ENCODE data around the gene KMT5C. TPM values are rescaled to one million over a fixed set of nuclear protein-coding genes. Genes with fewer than 3 reads are reported as not detected.

The KMT5C gene
- total RNA-seq, 1 experiment from 2014 or later, result 63.1 TPM

GRCh38 chr19:55376241-55376933, 36.7 kb downstream of the KMT5C start, which contains the start of gene TMEM190:
TMEM190 (plus strand) TSS chr19:55376826; CDS start chr19:55376854, 28 bp downstream.
- CTCF ChIA-PET, result interaction anchor here (0.7 to 1.4 kb wide), 6 partner anchors 8 to 127 kb away, joined by 3 to 5 read pairs (median 3); partner anchors contain the start of gene TMEM238
- peaks cover 47% of the 10 kb centered on the region for H3K4me1 Mint-ChIP-seq
- DNase-seq (ENCODE audit: low spot score) (peak; percentile 51), ATAC-seq (peak; percentile 40)
- H3K4me3 Mint-ChIP-seq, result peak within 1 kb of the TSS; percentile 62
- no peaks in the 10 kb centered on the region for H3K9me3 Mint-ChIP-seq
- peak; percentile 94 for TF ChIP-seq ZNF121 (CRISPR knock-in tag; IDR thresholded peaks at IDR 0.05)
- TF ChIP-seq ZNF138 (CRISPR knock-in tag; conservative IDR thresholded peaks at IDR 0.05), result no peak
- POLR2A ChIA-PET, result interaction anchor here (0.7 kb wide), 1 partner anchor 20 kb away, joined by 5 read pairs; no protein-coding TSS in a partner anchor
- peaks cover 59% of the 10 kb centered on the region for H3K27me3 Mint-ChIP-seq (ENCODE audit: low read depth)
- H3K27ac Mint-ChIP-seq, result no peak within 1 kb of the TSS
- H3K36me3 Mint-ChIP-seq, result no peaks in the 10 kb centered on the region

DNA sequence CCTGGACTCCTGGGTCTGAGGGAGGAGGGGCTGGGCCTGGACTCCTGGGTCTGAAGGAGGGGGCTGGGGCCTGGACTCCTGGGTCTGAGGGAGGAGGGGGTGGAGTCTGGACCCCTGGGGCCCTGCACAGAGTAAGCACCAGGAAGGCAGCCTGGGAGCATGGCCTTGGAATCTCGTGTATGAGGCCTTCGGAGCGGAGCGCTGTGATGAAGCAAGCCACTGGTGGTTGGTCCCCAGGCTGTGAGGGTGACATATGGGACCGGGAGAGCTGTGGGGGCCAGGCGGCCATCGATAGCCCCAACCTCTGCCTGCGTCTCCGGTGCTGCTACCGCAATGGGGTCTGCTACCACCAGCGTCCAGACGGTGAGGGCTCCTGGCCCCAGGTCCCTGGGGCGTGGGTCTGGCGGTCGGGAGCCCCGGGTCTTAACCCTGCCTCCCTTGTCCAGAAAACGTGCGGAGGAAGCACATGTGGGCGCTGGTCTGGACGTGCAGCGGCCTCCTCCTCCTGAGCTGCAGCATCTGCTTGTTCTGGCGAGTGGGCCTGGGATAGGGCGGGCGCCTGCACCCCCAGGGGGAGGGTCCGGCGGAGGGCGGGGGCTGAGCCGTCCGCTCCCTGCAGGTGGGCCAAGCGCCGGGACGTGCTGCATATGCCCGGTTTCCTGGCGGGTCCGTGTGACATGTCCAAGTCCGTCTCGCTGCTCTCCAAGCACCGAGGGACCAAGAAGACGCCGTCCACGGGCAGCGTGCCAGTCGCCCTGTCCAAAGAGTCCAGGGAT, 37.9 kb downstream of the KMT5C start:
- no peaks in the 10 kb centered on the region for H3K36me3 Mint-ChIP-seq
- ATAC-seq (peak; percentile 29), DNase-seq (ENCODE audit: low spot score) (peak; percentile 59)
- H3K4me1 Mint-ChIP-seq, result peaks cover 41% of the 10 kb centered on the region
- ChIA-PET POLR2A (no interaction called here), CTCF (interaction anchor here (1.5 kb wide), 1 partner anchor 38 kb away, joined by 3 read pairs; the partner anchor contains the start of gene KMT5C)
- H3K9me3 Mint-ChIP-seq, result no peaks in the 10 kb centered on the region
- H3K4me3 Mint-ChIP-seq, result peak overlapping the region; percentile 62
- no peak overlapping the region for H3K27ac Mint-ChIP-seq
- H3K27me3 Mint-ChIP-seq (ENCODE audit: low read depth), result peaks cover 59% of the 10 kb centered on the region
- TF ChIP-seq, protein P1, sequence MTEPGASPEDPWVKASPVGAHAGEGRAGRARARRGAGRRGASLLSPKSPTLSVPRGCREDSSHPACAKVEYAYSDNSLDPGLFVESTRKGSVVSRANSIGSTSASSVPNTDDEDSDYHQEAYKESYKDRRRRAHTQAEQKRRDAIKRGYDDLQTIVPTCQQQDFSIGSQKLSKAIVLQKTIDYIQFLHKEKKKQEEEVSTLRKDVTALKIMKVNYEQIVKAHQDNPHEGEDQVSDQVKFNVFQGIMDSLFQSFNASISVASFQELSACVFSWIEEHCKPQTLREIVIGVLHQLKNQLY (CRISPR knock-in tag; IDR thresholded peaks at IDR 0.05), result no peak
- TF ChIP-seq, protein P2, sequence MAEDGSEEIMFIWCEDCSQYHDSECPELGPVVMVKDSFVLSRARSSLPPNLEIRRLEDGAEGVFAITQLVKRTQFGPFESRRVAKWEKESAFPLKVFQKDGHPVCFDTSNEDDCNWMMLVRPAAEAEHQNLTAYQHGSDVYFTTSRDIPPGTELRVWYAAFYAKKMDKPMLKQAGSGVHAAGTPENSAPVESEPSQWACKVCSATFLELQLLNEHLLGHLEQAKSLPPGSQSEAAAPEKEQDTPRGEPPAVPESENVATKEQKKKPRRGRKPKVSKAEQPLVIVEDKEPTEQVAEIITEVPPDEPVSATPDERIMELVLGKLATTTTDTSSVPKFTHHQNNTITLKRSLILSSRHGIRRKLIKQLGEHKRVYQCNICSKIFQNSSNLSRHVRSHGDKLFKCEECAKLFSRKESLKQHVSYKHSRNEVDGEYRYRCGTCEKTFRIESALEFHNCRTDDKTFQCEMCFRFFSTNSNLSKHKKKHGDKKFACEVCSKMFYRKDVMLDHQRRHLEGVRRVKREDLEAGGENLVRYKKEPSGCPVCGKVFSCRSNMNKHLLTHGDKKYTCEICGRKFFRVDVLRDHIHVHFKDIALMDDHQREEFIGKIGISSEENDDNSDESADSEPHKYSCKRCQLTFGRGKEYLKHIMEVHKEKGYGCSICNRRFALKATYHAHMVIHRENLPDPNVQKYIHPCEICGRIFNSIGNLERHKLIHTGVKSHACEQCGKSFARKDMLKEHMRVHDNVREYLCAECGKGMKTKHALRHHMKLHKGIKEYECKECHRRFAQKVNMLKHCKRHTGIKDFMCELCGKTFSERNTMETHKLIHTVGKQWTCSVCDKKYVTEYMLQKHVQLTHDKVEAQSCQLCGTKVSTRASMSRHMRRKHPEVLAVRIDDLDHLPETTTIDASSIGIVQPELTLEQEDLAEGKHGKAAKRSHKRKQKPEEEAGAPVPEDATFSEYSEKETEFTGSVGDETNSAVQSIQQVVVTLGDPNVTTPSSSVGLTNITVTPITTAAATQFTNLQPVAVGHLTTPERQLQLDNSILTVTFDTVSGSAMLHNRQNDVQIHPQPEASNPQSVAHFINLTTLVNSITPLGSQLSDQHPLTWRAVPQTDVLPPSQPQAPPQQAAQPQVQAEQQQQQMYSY (CRISPR knock-in tag; IDR thresholded peaks at IDR 0.05), result peak; percentile 32; the same call in 1 of the 2 replicates
- TF ChIP-seq FOXP1 (CRISPR knock-in tag; IDR thresholded peaks at IDR 0.05; ENCODE audit: borderline replicate concordance) (no peak), JAZF1 (CRISPR knock-in tag; IDR thresholded peaks at IDR 0.05) (no peak), PRRX2 (CRISPR knock-in tag; IDR thresholded peaks at IDR 0.05) (no peak), ETV6 (CRISPR knock-in tag; IDR thresholded peaks at IDR 0.05) (0 out of 2 replicates have a peak, but pooled peaks have one; percentile 13), AR (CRISPR knock-in tag; IDR thresholded peaks at IDR 0.05) (no peak), ZNF121 (CRISPR knock-in tag; IDR thresholded peaks at IDR 0.05) (peak; percentile 7; the same call in 1 of the 2 replicates), SP1 (CRISPR knock-in tag; conservative IDR thresholded peaks at IDR 0.05) (0 out of 2 replicates have a peak, but pooled peaks have one; percentile 15), FOXP4 (CRISPR knock-in tag; IDR thresholded peaks at IDR 0.05) (0 out of 2 replicates have a peak, but pooled peaks have one; percentile 46), MXD4 (CRISPR knock-in tag; IDR thresholded peaks at IDR 0.05; ENCODE audit: borderline replicate concordance) (no peak)
- TF ChIP-seq, protein P3, sequence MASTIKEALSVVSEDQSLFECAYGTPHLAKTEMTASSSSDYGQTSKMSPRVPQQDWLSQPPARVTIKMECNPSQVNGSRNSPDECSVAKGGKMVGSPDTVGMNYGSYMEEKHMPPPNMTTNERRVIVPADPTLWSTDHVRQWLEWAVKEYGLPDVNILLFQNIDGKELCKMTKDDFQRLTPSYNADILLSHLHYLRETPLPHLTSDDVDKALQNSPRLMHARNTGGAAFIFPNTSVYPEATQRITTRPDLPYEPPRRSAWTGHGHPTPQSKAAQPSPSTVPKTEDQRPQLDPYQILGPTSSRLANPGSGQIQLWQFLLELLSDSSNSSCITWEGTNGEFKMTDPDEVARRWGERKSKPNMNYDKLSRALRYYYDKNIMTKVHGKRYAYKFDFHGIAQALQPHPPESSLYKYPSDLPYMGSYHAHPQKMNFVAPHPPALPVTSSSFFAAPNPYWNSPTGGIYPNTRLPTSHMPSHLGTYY (CRISPR knock-in tag; IDR thresholded peaks at IDR 0.05), result no peak
- TF ChIP-seq, protein P4, sequence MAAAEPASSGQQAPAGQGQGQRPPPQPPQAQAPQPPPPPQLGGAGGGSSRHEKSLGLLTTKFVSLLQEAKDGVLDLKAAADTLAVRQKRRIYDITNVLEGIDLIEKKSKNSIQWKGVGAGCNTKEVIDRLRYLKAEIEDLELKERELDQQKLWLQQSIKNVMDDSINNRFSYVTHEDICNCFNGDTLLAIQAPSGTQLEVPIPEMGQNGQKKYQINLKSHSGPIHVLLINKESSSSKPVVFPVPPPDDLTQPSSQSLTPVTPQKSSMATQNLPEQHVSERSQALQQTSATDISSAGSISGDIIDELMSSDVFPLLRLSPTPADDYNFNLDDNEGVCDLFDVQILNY (CRISPR knock-in tag; IDR thresholded peaks at IDR 0.05), result no peak
- TF ChIP-seq, protein P5, sequence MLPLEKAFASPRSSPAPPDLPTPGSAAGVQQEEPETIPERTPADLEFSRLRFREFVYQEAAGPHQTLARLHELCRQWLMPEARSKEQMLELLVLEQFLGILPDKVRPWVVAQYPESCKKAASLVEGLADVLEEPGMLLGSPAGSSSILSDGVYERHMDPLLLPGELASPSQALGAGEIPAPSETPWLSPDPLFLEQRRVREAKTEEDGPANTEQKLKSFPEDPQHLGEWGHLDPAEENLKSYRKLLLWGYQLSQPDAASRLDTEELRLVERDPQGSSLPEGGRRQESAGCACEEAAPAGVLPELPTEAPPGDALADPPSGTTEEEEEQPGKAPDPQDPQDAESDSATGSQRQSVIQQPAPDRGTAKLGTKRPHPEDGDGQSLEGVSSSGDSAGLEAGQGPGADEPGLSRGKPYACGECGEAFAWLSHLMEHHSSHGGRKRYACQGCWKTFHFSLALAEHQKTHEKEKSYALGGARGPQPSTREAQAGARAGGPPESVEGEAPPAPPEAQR (CRISPR knock-in tag; IDR thresholded peaks at IDR 0.05), result no peak
- TF ChIP-seq, protein P6, sequence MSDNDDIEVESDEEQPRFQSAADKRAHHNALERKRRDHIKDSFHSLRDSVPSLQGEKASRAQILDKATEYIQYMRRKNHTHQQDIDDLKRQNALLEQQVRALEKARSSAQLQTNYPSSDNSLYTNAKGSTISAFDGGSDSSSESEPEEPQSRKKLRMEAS (CRISPR knock-in tag; IDR thresholded peaks at IDR 0.05), result peak; percentile 56; the same call in 1 of the 2 replicates
